ENCODE measurements around the gene CRYBA4. TPM values are rescaled to one million over a fixed set of nuclear protein-coding genes. Genes with fewer than 3 reads are reported as not detected.
A peak's percentile ranks its signal among the peaks of the same experiment; 100 is the strongest.

Gene CRYBA4
- total RNA-seq, 1 experiment from 2014 or later, result not detected

- Histone ChIP-seq H3K27me3 (ENCODE audit: low read length) (peaks cover 17% of the 10 kb centered on the region), H2AFZ (ENCODE audit: low read length) (peak overlapping the region; percentile 76), H3K4me1 (ENCODE audit: insufficient read depth, low read length) (peaks cover 10% of the 10 kb centered on the region), H3K79me2 (ENCODE audit: low read length) (no peaks in the 10 kb centered on the region), H3K27ac (ENCODE audit: low read length) (no peak overlapping the region), H3K36me3 (ENCODE audit: low read depth, low read length) (no peaks in the 10 kb centered on the region), H4K20me1 (ENCODE audit: low read length) (no peaks in the 10 kb centered on the region), H3K9me2 (replicated peaks; ENCODE audit: low read length) (no peaks in the 10 kb centered on the region), H3K9ac (ENCODE audit: low read length) (no peak overlapping the region), H3K9me3 (ENCODE audit: low read length) (no peaks in the 10 kb centered on the region), H3K4me2 (ENCODE audit: low read length) (peak overlapping the region; percentile 86), H3K4me3 (ENCODE audit: low read length) (peak overlapping the region; percentile 61), H3F3A (ENCODE audit: low read length, unreplicated experiment) (no peaks in the 10 kb centered on the region)
- no peak for TF ChIP-seq EZH2 (IDR thresholded peaks at IDR 0.05; ENCODE audit: low read length, unreplicated experiment)
- peak; percentile 95 for ATAC-seq
- CTCF ChIA-PET, result no interaction called here
- intact Hi-C loops (cut with micrococcal nuclease), result no loop called here
- POLR2A ChIA-PET (ENCODE audit: unreplicated experiment), result no interaction called here
- peak; percentile 83 for DNase-seq
- BruUV-seq (replicated peaks), result no TSS peak
Observed at GRCh38 chr22:26658671-26659478, 37.1 kb downstream of the CRYBA4 start.

- Histone ChIP-seq H4K20me1 (ENCODE audit: low read length) (no peaks in the 10 kb centered on the region), H3K36me3 (ENCODE audit: low read depth, low read length) (no peaks in the 10 kb centered on the region), H3K4me1 (ENCODE audit: insufficient read depth, low read length) (peaks cover 10% of the 10 kb centered on the region), H3K79me2 (ENCODE audit: low read length) (no peaks in the 10 kb centered on the region), H3K27me3 (ENCODE audit: low read length) (peaks cover 17% of the 10 kb centered on the region), H3F3A (ENCODE audit: low read length, unreplicated experiment) (no peaks in the 10 kb centered on the region), H3K4me2 (ENCODE audit: low read length) (no peak overlapping the region), H3K9ac (ENCODE audit: low read length) (no peak overlapping the region), H2AFZ (ENCODE audit: low read length) (no peak overlapping the region), H3K9me3 (ENCODE audit: low read length) (no peaks in the 10 kb centered on the region), H3K9me2 (replicated peaks; ENCODE audit: low read length) (no peaks in the 10 kb centered on the region), H3K4me3 (ENCODE audit: low read length) (no peak overlapping the region), H3K27ac (ENCODE audit: low read length) (no peak overlapping the region)
- TF ChIP-seq, protein P1, sequence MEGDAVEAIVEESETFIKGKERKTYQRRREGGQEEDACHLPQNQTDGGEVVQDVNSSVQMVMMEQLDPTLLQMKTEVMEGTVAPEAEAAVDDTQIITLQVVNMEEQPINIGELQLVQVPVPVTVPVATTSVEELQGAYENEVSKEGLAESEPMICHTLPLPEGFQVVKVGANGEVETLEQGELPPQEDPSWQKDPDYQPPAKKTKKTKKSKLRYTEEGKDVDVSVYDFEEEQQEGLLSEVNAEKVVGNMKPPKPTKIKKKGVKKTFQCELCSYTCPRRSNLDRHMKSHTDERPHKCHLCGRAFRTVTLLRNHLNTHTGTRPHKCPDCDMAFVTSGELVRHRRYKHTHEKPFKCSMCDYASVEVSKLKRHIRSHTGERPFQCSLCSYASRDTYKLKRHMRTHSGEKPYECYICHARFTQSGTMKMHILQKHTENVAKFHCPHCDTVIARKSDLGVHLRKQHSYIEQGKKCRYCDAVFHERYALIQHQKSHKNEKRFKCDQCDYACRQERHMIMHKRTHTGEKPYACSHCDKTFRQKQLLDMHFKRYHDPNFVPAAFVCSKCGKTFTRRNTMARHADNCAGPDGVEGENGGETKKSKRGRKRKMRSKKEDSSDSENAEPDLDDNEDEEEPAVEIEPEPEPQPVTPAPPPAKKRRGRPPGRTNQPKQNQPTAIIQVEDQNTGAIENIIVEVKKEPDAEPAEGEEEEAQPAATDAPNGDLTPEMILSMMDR (conservative IDR thresholded peaks at IDR 0.05; ENCODE audit: low read depth, low read length), result no peak
- TF ChIP-seq EZH2phosphoT487 (IDR thresholded peaks at IDR 0.05; ENCODE audit: borderline replicate concordance, low read length), result no peak
- TF ChIP-seq EZH2 (IDR thresholded peaks at IDR 0.05; ENCODE audit: low read length, unreplicated experiment), result no peak
- ATAC-seq (no peak), DNase-seq (no peak)
- CTCF ChIA-PET, result no interaction called here
- POLR2A ChIA-PET (ENCODE audit: unreplicated experiment), result no interaction called here
- no TSS peak for BruUV-seq (replicated peaks)
- intact Hi-C loops (cut with micrococcal nuclease), result no loop called here
Observed at GRCh38 chr22:26660356-26660755, 38.6 kb downstream of the CRYBA4 start.

DNA sequence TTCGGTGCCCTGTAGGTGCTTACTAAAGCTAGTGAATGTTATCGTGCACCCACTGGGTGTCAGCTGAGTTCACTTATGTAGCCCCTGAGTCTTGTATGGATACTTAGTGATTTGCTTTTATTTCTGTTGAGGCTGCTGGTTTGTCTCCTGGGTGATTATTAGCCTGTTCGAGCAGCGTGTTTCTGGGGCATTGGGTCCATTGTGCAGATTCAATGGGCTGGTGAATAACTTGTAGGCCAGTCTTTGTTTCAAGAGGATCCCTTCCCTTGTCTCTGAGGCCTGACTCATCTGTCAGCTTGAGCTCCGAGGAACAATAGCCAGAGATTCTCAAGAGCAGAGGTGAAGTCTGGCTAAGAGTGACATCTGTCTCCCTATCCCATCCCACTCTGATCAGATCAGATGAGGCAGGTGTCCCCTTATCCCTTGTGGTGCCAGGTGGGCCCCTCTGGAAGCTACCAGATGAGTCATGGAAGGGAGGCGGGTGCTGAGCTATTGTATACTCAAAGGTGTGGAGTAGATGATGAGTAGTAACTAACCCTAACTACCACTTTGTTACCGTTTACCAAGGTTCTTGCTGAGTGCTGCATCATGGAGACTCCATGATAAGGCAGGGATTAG is 39.3 kb downstream of the CRYBA4 start:
- ChIA-PET CTCF (no interaction called here), POLR2A (ENCODE audit: unreplicated experiment) (no interaction called here)
- no peak overlapping the region for H3K27ac ChIP-seq (ENCODE audit: low read length)
- no peak overlapping the region for H3K9ac ChIP-seq (ENCODE audit: low read length)
- no peak for ATAC-seq
- H3K4me2 ChIP-seq (ENCODE audit: low read length), result no peak overlapping the region
- no peaks in the 10 kb centered on the region for H3K9me3 ChIP-seq (ENCODE audit: low read length)
- H3K4me3 ChIP-seq (ENCODE audit: low read length), result no peak overlapping the region
- intact Hi-C loops (cut with micrococcal nuclease), result no loop called here
- TF ChIP-seq, protein P1 (conservative IDR thresholded peaks at IDR 0.05; ENCODE audit: low read depth, low read length), result no peak
- TF ChIP-seq EZH2phosphoT487 (IDR thresholded peaks at IDR 0.05; ENCODE audit: borderline replicate concordance, low read length), result no peak
- no peak for TF ChIP-seq EZH2 (IDR thresholded peaks at IDR 0.05; ENCODE audit: low read length, unreplicated experiment)
- no peaks in the 10 kb centered on the region for H4K20me1 ChIP-seq (ENCODE audit: low read length)
- H3K79me2 ChIP-seq (ENCODE audit: low read length), result no peaks in the 10 kb centered on the region
- BruUV-seq (replicated peaks), result no TSS peak
- no peaks in the 10 kb centered on the region for H3F3A ChIP-seq (ENCODE audit: low read length, unreplicated experiment)
- peaks cover 10% of the 10 kb centered on the region for H3K4me1 ChIP-seq (ENCODE audit: insufficient read depth, low read length)
- no peak overlapping the region for H2AFZ ChIP-seq (ENCODE audit: low read length)
- DNase-seq, result no peak
- no peaks in the 10 kb centered on the region for H3K9me2 ChIP-seq (replicated peaks; ENCODE audit: low read length)
- H3K36me3 ChIP-seq (ENCODE audit: low read depth, low read length), result no peaks in the 10 kb centered on the region
- peaks cover 17% of the 10 kb centered on the region for H3K27me3 ChIP-seq (ENCODE audit: low read length)

All from PC-3 (cell line).